HG03565 (cell line): ENCODE measurements around the gene MSN.
"Not testable (repeated sequence)": the region's sequence is repeated elsewhere in the genome, so short reads cannot be mapped to it uniquely, and the experiment has no call there.

Experiments
- ATAC-seq: cut with Tn5 transposase; IDR thresholded peaks from one replicate; pipeline ENCODE4 v1.9.1; 2021; ENCODE audit warnings: mild to moderate bottlenecking, moderate library complexity; ENCODE audit not compliant: unreplicated experiment

Gene MSN

DNA sequence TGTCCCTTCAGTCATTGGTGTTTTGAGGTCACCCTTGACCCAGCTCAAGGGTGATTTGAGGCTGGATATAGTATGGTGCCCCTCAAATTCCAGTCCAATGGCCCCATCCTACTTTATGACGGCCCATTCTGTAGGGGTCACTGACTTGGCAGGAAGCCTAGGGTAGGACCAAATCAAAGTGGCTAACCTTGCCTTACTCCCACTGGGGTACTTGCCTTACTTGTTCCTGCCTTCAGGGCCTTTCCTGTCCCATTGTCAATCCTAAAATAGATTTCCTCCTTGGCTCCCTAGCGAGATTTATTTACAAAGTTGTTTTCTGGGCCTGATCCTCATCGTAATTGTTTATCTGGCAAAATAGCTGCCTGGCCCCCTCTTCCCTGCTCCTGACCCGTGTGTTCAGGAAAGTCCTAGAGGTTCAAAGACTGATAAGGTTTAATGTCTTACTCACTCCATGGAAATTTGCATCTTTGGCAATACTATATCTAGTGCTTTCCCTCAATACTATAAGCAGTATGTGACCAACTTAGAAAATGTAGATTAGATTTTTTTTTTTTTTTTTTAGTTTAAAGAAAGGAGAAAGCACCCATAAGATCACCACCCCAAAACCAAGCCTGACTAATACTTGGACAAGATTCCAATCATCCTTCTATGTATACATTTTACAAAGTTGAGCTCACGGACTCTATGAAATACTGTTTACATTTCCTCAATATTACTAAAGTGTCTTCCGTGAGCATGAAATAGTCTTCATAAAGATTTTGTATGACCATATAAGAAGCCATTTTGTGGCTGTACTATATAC lies 44.8 kb downstream of the MSN start:
- no peak for ATAC-seq

DNA sequence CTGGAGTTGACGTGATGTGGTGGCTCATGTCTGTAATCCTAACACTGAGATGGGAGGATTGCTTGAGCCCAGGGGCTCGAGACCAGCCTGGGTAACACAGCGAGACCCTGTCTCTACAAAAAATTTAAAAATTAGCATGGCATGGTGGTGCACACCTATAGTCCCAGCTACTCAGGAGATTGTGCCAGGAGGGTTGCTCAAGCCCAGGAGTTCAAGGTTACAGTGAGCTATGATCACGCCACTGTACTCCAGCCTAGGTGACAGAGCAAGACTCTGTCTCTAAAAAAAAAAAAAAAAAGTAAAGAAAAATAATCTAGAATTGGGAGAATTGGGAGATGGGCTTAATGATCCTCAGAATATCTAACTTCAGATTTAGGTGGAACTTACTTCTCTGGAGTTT lies 51.1 kb downstream of the MSN start:
- ATAC-seq = no peak

DNA sequence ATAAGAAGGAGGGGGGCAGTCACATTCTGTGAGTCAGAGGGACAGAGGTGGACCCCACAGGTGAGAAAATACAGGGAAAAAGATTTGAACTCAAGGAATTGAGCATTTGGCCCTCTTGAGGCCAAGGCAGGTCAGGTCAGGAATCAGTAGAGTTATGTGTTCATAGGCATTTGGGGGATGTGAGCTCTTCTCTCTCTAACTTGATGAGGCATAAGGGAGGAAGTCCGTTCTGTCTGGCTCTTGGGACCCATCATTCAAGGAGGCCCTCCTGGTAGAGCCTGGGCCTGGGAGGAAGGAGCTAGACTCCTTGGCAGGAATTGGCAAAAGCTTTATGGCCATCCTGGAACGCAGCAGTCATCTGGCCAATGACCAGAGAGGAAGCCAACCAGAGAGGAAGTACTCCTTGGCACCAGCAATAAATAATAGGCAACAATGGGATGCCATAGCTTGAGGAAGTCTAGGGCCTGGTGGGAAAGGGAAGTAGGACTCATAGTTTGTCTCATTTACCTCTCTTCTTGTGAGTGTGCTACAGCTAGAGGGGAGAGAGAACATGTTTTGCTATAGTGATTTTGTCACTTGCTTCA lies 53.0 kb downstream of the MSN start:
- ATAC-seq = no peak

DNA sequence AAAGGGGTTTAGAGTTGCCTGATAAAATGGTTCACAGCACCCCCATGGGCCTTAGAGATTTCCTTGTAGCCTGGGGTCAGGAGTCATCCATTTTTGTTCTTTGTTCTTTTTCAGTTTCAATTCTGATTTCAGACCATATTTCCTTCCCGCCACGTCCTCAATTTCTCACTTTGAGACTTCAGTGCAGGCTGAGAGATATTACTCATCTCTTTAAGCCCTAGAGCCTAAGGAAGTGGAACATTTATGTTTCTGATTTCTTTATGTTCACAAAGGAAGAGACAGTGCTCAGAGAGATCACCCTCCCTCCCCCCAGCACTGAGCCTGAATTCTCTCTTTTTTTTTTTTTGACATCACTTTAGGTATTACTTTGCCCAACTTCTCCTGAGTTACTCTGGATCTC lies 56.3 kb downstream of the MSN start:
- ATAC-seq = peak; percentile 76

- no peak for ATAC-seq
Observed at GRCh38 chrX:65726715-65727114, 59.3 kb downstream of the MSN start.

GRCh38 chrX:65731684-65732289 lies 64.3 kb downstream of the MSN start:
- ATAC-seq = peak; percentile 62

DNA sequence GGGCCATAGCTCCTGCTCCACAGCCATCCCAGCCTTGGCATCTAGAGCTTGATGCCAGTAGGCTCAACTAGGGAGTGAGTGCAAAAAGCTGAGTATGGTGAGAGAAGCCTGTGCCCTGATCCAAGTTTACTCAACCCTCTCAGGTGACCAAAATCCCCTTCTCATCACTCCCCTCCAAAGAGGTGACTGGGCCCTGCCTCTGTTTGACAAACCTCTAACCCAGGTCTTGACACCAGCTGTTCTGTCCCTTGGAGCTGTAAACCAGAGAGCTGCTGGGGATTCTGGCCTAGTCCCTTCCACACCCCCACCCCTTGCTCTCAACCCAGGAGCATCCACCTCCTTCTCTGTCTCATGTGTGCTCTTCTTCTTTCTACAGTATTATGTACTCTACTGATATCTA lies 73.5 kb downstream of the MSN start:
- ATAC-seq = no peak

DNA sequence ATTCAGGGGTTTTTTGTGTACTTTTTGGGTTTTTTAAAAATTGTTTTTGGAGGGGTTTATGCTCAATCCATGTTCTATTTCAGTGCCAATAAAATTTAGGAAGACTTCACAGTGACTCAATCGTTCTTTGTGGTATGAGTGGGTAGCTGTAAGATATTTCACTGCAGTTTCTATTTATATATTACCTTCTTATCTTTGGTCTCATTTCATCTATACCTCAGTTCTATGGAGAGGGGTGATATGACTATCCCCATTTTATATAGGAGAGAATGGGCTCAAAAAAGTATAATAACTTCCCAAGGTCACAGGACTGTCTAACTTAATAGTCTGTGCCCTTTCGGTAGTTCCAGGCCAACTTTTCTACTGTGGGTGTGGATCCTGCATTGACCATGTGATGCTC lies 74.4 kb downstream of the MSN start:
- ATAC-seq = no peak

DNA sequence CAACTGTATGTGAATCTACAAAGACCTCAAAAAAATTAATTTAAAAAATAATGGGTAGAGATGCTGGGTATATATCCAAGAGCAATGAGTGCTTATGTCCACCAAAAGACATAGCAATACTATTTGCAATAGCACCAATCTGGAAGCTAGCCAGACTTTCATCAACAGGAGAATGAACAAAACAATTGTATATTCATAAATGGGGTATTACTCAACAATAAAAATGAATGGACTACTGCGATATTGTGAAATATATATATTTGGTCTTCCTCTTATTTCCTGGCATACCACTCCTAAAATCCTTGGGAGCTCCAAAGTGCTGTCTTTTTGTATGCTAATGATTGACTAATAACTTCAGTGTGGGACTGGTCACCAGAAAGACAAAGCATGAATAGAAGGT lies 77.5 kb downstream of the MSN start:
- ATAC-seq = no peak

- ATAC-seq = no peak
Observed at GRCh38 chrX:65745427-65745826, 78.0 kb downstream of the MSN start.

GRCh38 chrX:65745992-65746391 lies 78.5 kb downstream of the MSN start:
- ATAC-seq = no peak

- ATAC-seq = peak; percentile 88
Observed at GRCh38 chrX:65750674-65751469, 83.4 kb downstream of the MSN start.

GRCh38 chrX:65751519-65751918 lies 84.1 kb downstream of the MSN start:
- ATAC-seq = no peak

DNA sequence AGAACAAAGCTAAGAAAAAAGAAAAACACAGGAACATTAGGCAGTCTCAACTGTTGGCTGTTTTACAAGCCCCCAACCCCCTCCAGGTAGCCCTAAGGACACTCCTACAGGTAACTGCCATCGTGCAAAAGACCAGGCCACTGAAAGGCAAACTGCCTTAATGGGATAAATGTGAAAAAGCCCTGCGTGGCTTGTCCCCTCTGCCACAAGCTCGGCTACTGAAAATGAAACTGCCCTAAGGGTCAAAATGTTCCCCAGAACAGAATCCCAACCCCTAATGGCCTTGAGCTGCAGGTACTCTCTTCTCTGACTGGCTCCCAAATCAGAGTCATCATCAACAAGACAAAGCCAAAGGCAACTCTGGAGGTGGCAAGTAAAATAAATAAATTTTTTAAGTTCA lies 84.8 kb downstream of the MSN start:
- ATAC-seq = no peak

DNA sequence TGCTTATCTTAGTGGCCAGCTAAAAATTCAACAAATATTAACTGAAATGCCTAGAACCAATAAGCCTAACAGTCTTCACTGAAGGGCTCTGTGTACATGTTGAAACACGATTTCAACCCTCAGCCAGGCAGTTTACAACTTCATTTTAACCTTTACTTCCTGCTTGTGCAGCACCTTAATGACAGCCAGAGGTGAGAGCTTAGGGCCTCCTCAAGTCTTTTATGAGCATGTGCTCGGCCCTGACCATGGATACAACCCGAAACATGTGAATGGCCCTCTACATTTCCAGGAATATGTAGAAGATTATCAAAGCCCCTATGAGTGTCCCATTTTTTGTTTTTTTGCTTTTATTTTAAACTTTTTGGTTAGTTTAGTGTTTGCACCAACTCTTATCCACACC lies 88.3 kb downstream of the MSN start:
- no peak for ATAC-seq

- ATAC-seq = no peak
Observed at GRCh38 chrX:65757943-65758342, 90.5 kb downstream of the MSN start.

DNA sequence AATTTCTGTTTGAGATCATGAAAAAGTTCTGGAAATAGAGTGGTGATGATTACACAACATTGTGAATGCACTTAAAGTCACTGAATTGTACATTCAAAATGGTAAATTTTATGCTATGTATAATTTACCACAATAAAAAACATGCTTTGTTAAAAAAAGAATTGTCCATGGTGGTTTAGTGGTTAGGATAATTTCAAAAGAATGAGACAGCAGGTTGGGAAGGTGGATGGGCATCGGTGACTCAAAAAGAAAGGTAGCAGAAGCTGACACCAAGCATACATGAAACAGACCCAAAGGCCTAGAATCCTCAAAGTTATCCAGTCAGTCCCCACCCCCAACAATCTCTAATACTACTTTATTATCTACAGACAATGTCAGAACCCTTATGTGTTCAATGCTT lies 91.1 kb downstream of the MSN start:
- no peak for ATAC-seq

DNA sequence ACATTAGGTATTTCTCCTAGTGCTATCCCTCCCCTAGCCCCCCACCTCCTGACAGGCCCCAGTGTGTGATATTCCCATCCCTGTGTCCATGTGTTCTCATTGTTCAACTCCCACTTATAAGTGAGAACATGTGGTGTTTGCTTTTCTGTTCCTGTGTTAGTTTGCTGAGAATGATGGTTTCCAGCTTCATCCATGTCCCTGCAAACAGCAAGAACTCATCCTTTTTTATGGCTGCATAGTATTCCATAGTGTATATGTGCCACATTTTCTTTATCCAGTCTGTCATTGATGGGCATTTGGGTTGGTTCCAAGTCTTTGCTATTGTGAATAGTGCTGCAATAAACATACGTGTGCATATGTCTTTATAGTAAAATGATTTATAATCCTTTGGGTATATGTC lies 92.1 kb downstream of the MSN start:
- not testable (repeated sequence) for ATAC-seq

GRCh38 chrX:65769564-65770292 lies 102.3 kb downstream of the MSN start:
- no peak for ATAC-seq

GRCh38 chrX:65772842-65773241 lies 105.4 kb downstream of the MSN start:
- ATAC-seq = no peak

GRCh38 chrX:65781845-65782244 lies 114.4 kb downstream of the MSN start:
- no peak for ATAC-seq
